Testis (tissue), 3 donors: ENCODE results near the gene CDK18. TPM values are rescaled to one million over a fixed set of nuclear protein-coding genes. Genes with fewer than 3 reads are reported as not detected.
A peak's percentile ranks its signal among the peaks of the same experiment; 100 is the strongest.

Experiments
- DNase-seq: peaks from one replicate; pipeline ENCODE4 v3.0.0-alpha.2; 2019
- H3K27ac ChIP-seq, 2 donors: fragments of 200-600 bp; sonication (generic); one replicate each; pipeline ENCODE4 v1.5.1; 2019
- H3K27me3 ChIP-seq: fragments of 200-600 bp; sonication (generic); one replicate; pipeline ENCODE4 v1.5.1; 2019
- H3K36me3 ChIP-seq: fragments of 200-600 bp; sonication (generic); one replicate; pipeline ENCODE4 v1.5.1; 2017; ENCODE audit warnings: low read depth; ENCODE audit errors: missing control alignments
- H3K4me1 ChIP-seq: fragments of 200-600 bp; sonication (generic); one replicate; pipeline ENCODE4 v1.5.1; 2019
- H3K4me3 ChIP-seq, 2 donors: fragments of 200-600 bp; sonication (generic); one replicate each; pipeline ENCODE4 v1.5.1; 2017 to 2019
- H3K9me3 ChIP-seq: fragments of 200-600 bp; sonication (generic); one replicate; pipeline ENCODE4 v1.5.1; 2017
- POLR2A ChIP-seq: fragments of 450-650 bp; IDR thresholded peaks from one replicate; pipeline ENCODE4 v1.6.1; 2017; ENCODE audit warnings: antibody characterized with exemption, mild to moderate bottlenecking, moderate library complexity
- WGBS, 2 donors: methylation state at CpG; one replicate each; pipeline ENCODE4 v1.1.5; 2018; 5-methylcytosine and 5-hydroxymethylcytosine counted together
- intact Hi-C: fragments of 100-400 bp; cut with DNase I; formaldehyde crosslinking; loops from one replicate; pipeline ENCODE4 v1.15.1; 2023; ENCODE audit warnings: low total_unique reads
- polyA plus RNA-seq: library from polyadenylated mRNA; stranded (reverse); fragments of 350-450 nt; fragmentation: Illumina TruSeq; extraction: RNeasy Lipid Tissue Mini Kit (QIAGEN cat#74804); gene quantifications from one replicate; pipeline ENCODE4 v1.2.3, GENCODE V29; 2014; ENCODE audit warnings: low read depth, low replicate concordance; ENCODE audit not compliant: insufficient read depth
- total RNA-seq, 2 donors: library from RNA; depleted of rRNA; stranded (reverse); fragments of >200 nt; gene quantifications; one replicate each; pipeline ENCODE4 v1.2.3, GENCODE V29; 2016
- TF ChIP-seq, protein P1 (sequence below), 3 experiments: fragments of 450-650 bp in 2 of 3; fragments of 200-600 bp in 1 of 3; sonication (generic) in 1 of 3; IDR thresholded peaks; one replicate each; pipeline ENCODE4 v1.5.1; 2016 to 2019; ENCODE audit warnings: antibody characterized with exemption in 3 of 3, mild to moderate bottlenecking in 2 of 3, moderate library complexity in 1 of 3

CDK18 gene
- total and polyA plus RNA-seq, 3 donors from 2014 or later: 6.5 to 9.2 (median 8.5) TPM

DNA sequence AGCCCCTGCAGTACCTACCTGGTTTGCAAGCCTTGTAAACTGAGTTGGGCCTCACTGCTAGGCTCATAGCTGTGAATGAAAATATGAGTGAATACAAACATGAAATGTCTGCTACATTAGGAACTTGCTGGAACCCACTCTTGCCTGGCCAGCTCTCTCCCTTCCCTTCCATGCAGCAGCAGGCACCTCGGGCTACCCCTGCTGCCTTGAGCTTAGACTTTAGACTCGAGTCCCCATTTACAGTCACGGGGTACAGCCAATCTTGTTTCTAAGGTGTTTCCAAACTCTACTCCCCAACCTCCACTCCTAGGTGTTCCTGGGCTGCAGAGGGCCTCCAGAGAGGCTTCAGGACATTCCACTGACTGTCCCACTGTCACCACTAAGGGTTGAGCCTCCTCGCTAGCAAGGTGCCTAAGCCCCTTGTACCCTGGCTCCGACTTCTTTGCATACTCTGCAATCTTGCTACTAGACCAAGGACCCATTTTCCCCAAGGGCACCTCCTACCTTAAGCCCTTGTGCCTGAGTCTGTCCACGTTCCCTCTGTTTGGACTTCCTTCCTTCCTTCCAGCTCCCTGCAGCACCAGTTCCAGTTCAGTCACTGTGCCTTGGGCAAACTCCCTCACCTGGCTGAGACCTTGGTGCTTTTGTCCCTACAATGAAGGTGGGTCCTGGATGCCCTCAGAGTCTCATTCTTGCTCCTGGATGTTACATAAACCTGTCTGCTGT is 36.9 kb downstream of the CDK18 start:
- DNase-seq: no peak
- TF ChIP-seq, protein P1, sequence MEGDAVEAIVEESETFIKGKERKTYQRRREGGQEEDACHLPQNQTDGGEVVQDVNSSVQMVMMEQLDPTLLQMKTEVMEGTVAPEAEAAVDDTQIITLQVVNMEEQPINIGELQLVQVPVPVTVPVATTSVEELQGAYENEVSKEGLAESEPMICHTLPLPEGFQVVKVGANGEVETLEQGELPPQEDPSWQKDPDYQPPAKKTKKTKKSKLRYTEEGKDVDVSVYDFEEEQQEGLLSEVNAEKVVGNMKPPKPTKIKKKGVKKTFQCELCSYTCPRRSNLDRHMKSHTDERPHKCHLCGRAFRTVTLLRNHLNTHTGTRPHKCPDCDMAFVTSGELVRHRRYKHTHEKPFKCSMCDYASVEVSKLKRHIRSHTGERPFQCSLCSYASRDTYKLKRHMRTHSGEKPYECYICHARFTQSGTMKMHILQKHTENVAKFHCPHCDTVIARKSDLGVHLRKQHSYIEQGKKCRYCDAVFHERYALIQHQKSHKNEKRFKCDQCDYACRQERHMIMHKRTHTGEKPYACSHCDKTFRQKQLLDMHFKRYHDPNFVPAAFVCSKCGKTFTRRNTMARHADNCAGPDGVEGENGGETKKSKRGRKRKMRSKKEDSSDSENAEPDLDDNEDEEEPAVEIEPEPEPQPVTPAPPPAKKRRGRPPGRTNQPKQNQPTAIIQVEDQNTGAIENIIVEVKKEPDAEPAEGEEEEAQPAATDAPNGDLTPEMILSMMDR (IDR thresholded peaks at IDR 0.05): no peak
- TF ChIP-seq POLR2A: no peak
- WGBS, 2 donors: 79 to 82% methylated on average over 6 of the region's 6 CpGs
- Histone ChIP-seq H3K36me3 (no peaks in the 10 kb centered on the region), H3K27me3 (no peaks in the 10 kb centered on the region), H3K4me3 (no peak overlapping the region), H3K9me3 (no peaks in the 10 kb centered on the region), H3K4me1 (peaks cover 10% of the 10 kb centered on the region), H3K27ac (no peak overlapping the region)
- intact Hi-C loops: no loop called here

DNA sequence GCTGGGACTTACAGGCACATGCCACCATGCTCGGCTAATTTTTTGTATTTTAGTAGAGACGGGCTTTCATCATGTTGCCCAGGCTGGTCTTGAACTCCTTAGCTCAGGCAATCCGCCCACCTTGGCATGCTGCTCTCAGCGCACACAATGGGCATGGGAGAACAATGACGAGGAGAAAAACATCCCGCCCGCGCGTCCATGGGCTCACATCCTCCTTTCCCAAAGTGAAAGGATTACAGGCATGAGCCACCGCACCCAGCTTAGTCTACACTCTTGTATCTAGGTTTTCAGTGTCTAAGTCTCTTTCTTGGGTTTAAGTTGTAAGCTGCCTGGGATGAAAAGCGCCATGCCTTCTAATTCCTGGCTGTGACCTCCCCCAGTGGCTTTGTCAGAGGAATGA is 37.9 kb downstream of the CDK18 start:
- Histone ChIP-seq H3K9me3 (no peaks in the 10 kb centered on the region), H3K4me3 (no peak overlapping the region), H3K27ac (no peak overlapping the region), H3K4me1 (peaks cover 10% of the 10 kb centered on the region), H3K36me3 (no peaks in the 10 kb centered on the region), H3K27me3 (no peaks in the 10 kb centered on the region)
- 85 to 88% methylated on average over 11 of the region's 11 CpGs for WGBS, 2 donors
- DNase-seq: no peak
- TF ChIP-seq POLR2A: no peak
- TF ChIP-seq, protein P1 (IDR thresholded peaks at IDR 0.05): no peak
- intact Hi-C loops: no loop called here

DNA sequence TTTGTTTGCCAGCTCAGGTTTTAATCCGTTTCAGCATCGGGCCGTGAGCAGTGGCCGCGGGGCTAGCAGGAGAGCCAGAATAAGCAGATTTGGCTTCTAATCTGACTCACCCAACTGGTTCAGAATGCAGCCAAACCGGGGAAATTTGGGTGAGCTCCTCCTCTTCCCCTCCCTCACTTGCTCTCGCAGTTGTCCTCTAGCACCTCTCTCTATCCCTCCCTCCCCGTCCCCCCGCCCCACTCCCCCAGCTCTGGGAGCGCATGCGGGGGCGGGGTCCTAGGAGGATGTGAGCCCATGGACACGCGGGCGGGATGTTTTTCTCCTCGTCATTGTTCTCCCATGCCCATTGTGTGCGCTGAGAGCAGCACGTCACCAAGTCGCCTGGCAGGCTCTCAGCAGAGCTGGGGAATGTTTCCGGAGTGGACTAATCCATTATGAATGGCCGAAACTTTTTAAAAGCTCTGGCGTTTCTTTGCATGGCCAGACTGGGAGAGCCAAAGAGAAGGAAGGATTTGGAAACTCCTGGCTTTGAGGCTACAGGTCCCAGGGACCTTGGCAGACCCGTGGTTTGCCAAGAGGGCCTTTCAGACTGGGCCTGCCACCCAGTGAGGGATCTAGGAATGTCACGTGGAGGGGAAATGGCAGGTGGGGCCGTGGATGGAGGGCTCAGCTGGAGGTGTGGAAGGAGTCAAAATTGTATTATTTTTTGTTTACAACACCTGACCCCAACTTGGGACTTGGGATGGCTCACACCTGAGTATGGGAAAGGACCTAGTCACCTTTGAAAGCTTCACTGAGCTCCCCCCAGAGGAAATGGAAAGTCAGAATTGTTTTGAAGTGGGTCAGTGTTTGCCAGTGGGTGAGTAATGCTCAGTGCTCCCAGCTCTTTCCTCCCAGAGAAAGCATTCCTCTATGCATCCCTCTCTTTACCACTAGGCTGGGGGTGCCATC is 39.2 kb downstream of the CDK18 start:
- WGBS, 2 donors: 1% methylated on average over 21 to 25 of the region's 25 CpGs
- H3K4me3 ChIP-seq: peak overlapping the region in 1 of 2 donors; percentile 37
- no peaks in the 10 kb centered on the region for H3K36me3 ChIP-seq
- no peaks in the 10 kb centered on the region for H3K9me3 ChIP-seq
- DNase-seq: peak; percentile 71
- TF ChIP-seq, protein P1 (IDR thresholded peaks at IDR 0.05): no peak
- TF ChIP-seq POLR2A: no peak
- H3K27me3 ChIP-seq: no peaks in the 10 kb centered on the region
- peaks cover 10% of the 10 kb centered on the region for H3K4me1 ChIP-seq
- intact Hi-C loops: no loop called here
- peak overlapping the region in 1 of 2 donors; percentile 61 for H3K27ac ChIP-seq

DNA sequence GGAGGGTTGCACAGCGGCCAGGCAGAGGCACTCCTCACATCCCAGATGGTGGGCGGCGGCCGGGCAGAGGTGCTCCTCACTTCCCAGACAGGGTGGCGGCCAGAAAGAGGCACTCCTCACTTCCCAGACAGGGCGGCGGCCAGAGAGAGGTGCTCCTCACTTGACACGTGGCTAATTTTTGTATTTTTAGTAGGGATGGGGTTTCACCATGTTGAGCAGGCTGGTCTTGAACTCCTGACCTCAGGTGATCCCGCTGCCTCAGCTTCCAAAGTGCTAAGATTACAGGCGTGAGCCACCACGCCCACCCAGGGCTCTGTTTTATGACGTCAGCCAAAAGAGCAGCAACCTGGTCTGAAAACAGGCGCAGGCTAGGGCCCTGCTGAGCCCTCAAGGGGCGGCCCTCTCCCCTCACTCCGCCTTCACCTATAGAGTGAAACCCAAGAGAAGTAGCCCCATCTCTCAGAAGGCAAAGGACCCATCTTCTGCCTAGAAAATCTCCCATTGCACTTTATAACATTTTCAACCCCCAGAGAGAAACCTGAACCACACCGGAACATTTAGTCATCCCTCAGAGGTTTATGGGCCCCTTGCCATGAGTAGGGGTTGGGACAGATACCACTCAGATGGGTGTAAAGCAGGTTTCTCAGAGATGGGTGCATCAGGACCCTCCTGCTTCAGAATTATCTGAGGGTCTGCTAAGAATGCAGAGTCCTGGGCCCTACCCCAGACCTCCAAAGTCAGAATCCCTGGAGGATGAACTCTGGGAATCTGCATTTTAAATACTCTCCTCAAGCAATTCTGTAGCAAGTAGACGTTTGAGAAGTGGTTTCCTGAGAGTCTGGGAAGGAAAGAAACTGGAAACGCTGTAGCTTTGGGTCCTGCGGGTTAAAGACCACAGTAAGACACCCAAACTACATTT is 40.8 kb downstream of the CDK18 start:
- no peak for DNase-seq
- H3K9me3 ChIP-seq: no peaks in the 10 kb centered on the region
- no peaks in the 10 kb centered on the region for H3K36me3 ChIP-seq
- WGBS, 2 donors: 85 to 87% methylated on average over 19 of the region's 19 CpGs
- H3K27ac ChIP-seq: no peak overlapping the region
- peaks cover 10% of the 10 kb centered on the region for H3K4me1 ChIP-seq
- TF ChIP-seq, protein P1 (IDR thresholded peaks at IDR 0.05): no peak
- no peak for TF ChIP-seq POLR2A
- no peaks in the 10 kb centered on the region for H3K27me3 ChIP-seq
- no peak overlapping the region for H3K4me3 ChIP-seq
- intact Hi-C loops: no loop called here
